ENCODE measurements around the gene BPTF. TPM values are rescaled to one million over a fixed set of nuclear protein-coding genes. Genes with fewer than 3 reads are reported as not detected.
"Not testable (repeated sequence)": the region's sequence is repeated elsewhere in the genome, so short reads cannot be mapped to it uniquely, and the experiment has no call there.

Gene BPTF
- 100 to 1,000 TPM in 1 of 2 experiments, 10 to 100 TPM in 1; 98.1 to 114 TPM for total RNA-seq

GRCh38 chr17:67824735-67825626, at the start of gene BPTF:
BPTF (plus strand) TSS chr17:67825503; CDS start chr17:67825725, 222 bp downstream.
- ChIA-PET POLR2A (no interaction called here), CTCF (interaction anchor here (0.6 to 2.0 kb wide), 21 partner anchors 10 to 692 kb away, joined by 3 to 8 read pairs (median 3); no protein-coding TSS in a partner anchor)
- Mint-ChIP-seq H3K4me1 (peaks cover 27% of the 10 kb centered on the region), H3K36me3 (ENCODE audit: low read depth) (peaks cover 20% of the 10 kb centered on the region), H3K4me3 (peak within 1 kb of the TSS; percentile 97), H3K27me3 (peaks cover 13% of the 10 kb centered on the region), H3K27ac (peak within 1 kb of the TSS; percentile 99), H3K9me3 (no peaks in the 10 kb centered on the region)
- peak; percentile 93 for DNase-seq

GRCh38 chr17:67779098-67779672, 46.1 kb upstream of the BPTF start:
- Mint-ChIP-seq H3K36me3 (ENCODE audit: low read depth) (no peaks in the 10 kb centered on the region), H3K27ac (no peak overlapping the region), H3K4me1 (no peaks in the 10 kb centered on the region), H3K4me3 (no peak overlapping the region), H3K9me3 (no peaks in the 10 kb centered on the region), H3K27me3 (no peaks in the 10 kb centered on the region)
- CTCF ChIA-PET: interaction anchor here (0.6 kb wide), 1 partner anchor 373 kb away, joined by 3 read pairs; no protein-coding TSS in a partner anchor
- POLR2A ChIA-PET: no interaction called here
- no peak for DNase-seq

GRCh38 chr17:67784364-67785121, 40.8 kb upstream of the BPTF start:
- no peak overlapping the region for H3K4me3 Mint-ChIP-seq
- CTCF ChIA-PET: no interaction called here
- no peaks in the 10 kb centered on the region for H3K36me3 Mint-ChIP-seq (ENCODE audit: low read depth)
- POLR2A ChIA-PET: no interaction called here
- H3K9me3 Mint-ChIP-seq: no peaks in the 10 kb centered on the region
- H3K27ac Mint-ChIP-seq: no peak overlapping the region
- peaks cover 11% of the 10 kb centered on the region for H3K27me3 Mint-ChIP-seq
- no peak for DNase-seq
- no peaks in the 10 kb centered on the region for H3K4me1 Mint-ChIP-seq

DNA sequence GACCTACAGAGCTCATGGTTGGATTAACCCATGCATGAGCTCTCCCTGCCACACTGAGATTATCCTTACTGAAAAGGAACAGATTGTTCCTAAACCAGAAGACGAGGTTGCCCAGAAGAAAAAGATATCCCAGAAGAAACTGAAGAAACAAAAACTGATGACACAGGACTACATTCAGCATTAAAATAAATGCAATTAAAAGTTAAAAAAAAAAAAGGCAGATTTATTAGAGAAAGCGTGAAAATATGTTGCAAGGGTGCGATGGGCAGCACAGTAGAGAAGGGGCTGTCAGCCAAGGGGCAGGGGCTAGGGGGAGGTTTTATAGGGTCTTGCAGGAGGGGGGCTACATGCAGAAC, 40.2 kb upstream of the BPTF start:
- no peaks in the 10 kb centered on the region for H3K4me1 Mint-ChIP-seq
- peaks cover 11% of the 10 kb centered on the region for H3K27me3 Mint-ChIP-seq
- no peak for DNase-seq
- POLR2A ChIA-PET: no interaction called here
- H3K4me3 Mint-ChIP-seq: no peak overlapping the region
- H3K9me3 Mint-ChIP-seq: no peaks in the 10 kb centered on the region
- H3K27ac Mint-ChIP-seq: no peak overlapping the region
- H3K36me3 Mint-ChIP-seq (ENCODE audit: low read depth): no peaks in the 10 kb centered on the region
- CTCF ChIA-PET: no interaction called here

GRCh38 chr17:67785504-67785903, 39.8 kb upstream of the BPTF start:
- Mint-ChIP-seq H3K36me3 (ENCODE audit: low read depth) (no peaks in the 10 kb centered on the region), H3K4me1 (no peaks in the 10 kb centered on the region), H3K9me3 (no peaks in the 10 kb centered on the region), H3K4me3 (no peak overlapping the region), H3K27me3 (peaks cover 11% of the 10 kb centered on the region), H3K27ac (no peak overlapping the region)
- POLR2A ChIA-PET: no interaction called here
- no peak for DNase-seq
- CTCF ChIA-PET: no interaction called here

DNA sequence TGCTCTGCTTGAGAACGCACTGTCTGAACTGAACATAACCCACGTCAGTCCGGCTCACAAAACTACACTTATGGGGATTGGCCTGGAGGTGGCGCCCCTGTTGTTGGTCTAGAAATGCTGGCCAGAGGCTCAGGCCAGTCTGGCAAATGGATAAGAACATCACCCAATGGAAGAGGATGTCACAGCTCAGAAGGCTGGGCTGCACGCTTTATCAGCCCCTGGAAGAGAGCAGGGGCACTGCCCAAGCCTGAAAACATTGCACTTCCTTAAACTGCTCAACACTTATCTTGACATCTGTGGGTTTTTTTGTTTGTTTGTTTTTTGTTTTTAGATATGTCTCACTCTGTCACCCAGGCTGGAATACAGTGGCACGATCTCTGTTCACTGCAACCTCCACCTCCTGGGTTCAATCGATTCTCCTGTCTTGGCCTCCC, 24.8 kb upstream of the BPTF start:
- Mint-ChIP-seq H3K27ac (no peak overlapping the region), H3K4me3 (no peak overlapping the region), H3K9me3 (no peaks in the 10 kb centered on the region), H3K27me3 (no peaks in the 10 kb centered on the region), H3K36me3 (ENCODE audit: low read depth) (no peaks in the 10 kb centered on the region), H3K4me1 (no peaks in the 10 kb centered on the region)
- CTCF ChIA-PET: interaction anchor here (1.0 to 1.7 kb wide), 3 partner anchors 24 to 44 kb away, joined by 3 to 8 read pairs (median 3); partner anchors contain the start of gene BPTF
- peak; percentile 41 for DNase-seq
- POLR2A ChIA-PET: no interaction called here

DNA sequence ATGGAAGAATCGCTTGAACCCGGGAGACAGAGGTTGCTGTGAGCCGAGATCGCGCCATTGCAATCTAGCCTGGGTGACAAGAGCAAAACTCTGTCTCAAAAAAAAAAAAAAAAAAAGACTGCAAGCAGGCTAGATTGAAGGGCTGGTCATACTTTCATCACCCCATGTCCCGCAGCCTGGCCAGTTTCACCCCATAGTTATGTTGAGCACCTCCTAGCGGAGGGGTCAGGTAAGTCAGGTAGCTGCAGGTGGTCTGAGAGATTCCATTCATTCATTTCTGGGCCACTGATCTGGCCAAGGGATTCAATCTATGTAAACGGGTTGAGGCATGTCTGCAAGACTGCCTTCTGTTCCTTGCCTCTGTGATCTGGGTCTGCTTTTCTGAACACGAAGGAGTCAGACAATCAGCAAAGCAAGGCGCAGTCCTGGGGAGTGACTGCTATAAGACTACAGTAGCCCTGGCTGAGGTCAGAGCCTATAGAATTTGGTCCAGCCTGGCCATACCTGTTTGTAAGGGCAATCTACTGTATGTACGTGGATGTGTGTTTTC, 23.6 kb upstream of the BPTF start:
- POLR2A ChIA-PET: no interaction called here
- no peaks in the 10 kb centered on the region for H3K27me3 Mint-ChIP-seq

GRCh38 chr17:67810464-67810863, 14.8 kb upstream of the BPTF start:
- H3K27me3 Mint-ChIP-seq: no peaks in the 10 kb centered on the region
- ChIA-PET CTCF (interaction anchor here (0.5 to 1.8 kb wide), 2 partner anchors 14 to 88 kb away, joined by 4 to 7 read pairs; no protein-coding TSS in a partner anchor), POLR2A (interaction anchor here (0.6 kb wide), 1 partner anchor 19 kb away, joined by 4 read pairs; no protein-coding TSS in a partner anchor)
- no peaks in the 10 kb centered on the region for H3K9me3 Mint-ChIP-seq
- H3K36me3 Mint-ChIP-seq (ENCODE audit: low read depth): no peaks in the 10 kb centered on the region
- H3K4me3 Mint-ChIP-seq: no peak overlapping the region
- no peaks in the 10 kb centered on the region for H3K4me1 Mint-ChIP-seq
- no peak for DNase-seq
- H3K27ac Mint-ChIP-seq: no peak overlapping the region

More for the DNA sequence above, 23.6 kb upstream of the BPTF start:
- Mint-ChIP-seq H3K4me1 (no peaks in the 10 kb centered on the region), H3K9me3 (no peaks in the 10 kb centered on the region), H3K36me3 (ENCODE audit: low read depth) (no peaks in the 10 kb centered on the region), H3K4me3 (no peak overlapping the region), H3K27ac (no peak overlapping the region)
- CTCF ChIA-PET: no interaction called here
- no peak for DNase-seq

GRCh38 chr17:67812380-67812779, 12.9 kb upstream of the BPTF start:
- CTCF ChIA-PET: interaction anchor here (0.8 kb wide), 1 partner anchor 147 kb away, joined by 3 read pairs; no protein-coding TSS in a partner anchor
- H3K4me1 Mint-ChIP-seq; DNase-seq; H3K4me3 Mint-ChIP-seq; H3K27me3 Mint-ChIP-seq; POLR2A ChIA-PET; H3K36me3 Mint-ChIP-seq (ENCODE audit: low read depth); H3K27ac Mint-ChIP-seq; H3K9me3 Mint-ChIP-seq: not testable (repeated sequence)

DNA sequence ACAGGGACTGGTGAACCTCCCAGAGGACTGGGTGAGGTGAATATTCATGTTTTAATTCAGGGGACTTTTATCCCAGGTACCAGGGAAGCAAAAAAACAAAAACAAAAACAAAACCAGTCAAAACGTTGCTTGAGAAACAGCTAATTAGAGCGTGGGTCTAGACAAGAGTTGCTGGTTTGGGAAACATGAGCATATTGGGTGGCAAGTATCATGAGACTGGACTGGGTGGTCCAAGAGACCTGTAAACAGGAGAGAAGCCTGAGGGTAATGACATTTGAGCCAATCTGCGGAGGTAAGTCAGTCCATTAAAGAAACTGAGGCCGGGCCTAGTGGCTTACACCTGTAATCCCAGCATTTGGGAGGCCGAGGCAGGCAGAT, 11.5 kb upstream of the BPTF start:
- no peak for DNase-seq
- ChIA-PET POLR2A (no interaction called here), CTCF (interaction anchor here (1.2 to 1.6 kb wide), 2 partner anchors 9 to 11 kb away, joined by 3 to 4 read pairs; no protein-coding TSS in a partner anchor)
- Mint-ChIP-seq H3K9me3 (no peaks in the 10 kb centered on the region), H3K27ac (no peak overlapping the region), H3K4me3 (no peak overlapping the region), H3K36me3 (ENCODE audit: low read depth) (no peaks in the 10 kb centered on the region), H3K27me3 (peaks cover 4% of the 10 kb centered on the region), H3K4me1 (no peaks in the 10 kb centered on the region)

- Mint-ChIP-seq H3K4me3 (no peak overlapping the region), H3K36me3 (ENCODE audit: low read depth) (no peaks in the 10 kb centered on the region), H3K27me3 (peaks cover 12% of the 10 kb centered on the region), H3K27ac (no peak overlapping the region), H3K4me1 (no peaks in the 10 kb centered on the region), H3K9me3 (no peaks in the 10 kb centered on the region)
- CTCF ChIA-PET: interaction anchor here (0.7 kb wide), 1 partner anchor 1336 kb away, joined by 3 read pairs; no protein-coding TSS in a partner anchor
- no peak for DNase-seq
- POLR2A ChIA-PET: no interaction called here
These were observed 6.9 kb upstream of the BPTF start for GRCh38 chr17:67818110-67819002.

DNA sequence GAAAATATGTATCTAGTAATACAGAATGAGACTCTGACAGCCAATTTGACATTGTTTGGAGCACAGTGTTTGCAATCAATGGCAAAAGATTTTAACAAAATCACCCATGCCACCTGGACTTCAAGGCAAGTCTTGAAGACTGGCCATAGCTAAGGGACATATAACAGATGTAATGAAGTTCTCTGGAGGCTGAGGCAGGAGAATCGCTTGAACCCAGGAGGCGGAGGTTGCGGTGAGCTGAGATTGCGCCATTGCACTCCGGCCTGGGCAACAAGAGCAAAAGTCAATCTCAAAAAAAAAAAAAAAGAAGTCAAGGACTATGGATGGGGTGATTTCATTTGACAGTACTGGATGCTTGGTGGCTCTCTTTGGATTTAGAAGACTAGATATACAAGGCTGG, 5.6 kb upstream of the BPTF start:
- Mint-ChIP-seq H3K9me3 (no peaks in the 10 kb centered on the region), H3K27ac (no peak overlapping the region), H3K4me1 (peaks cover 4% of the 10 kb centered on the region), H3K27me3 (peaks cover 21% of the 10 kb centered on the region), H3K4me3 (no peak overlapping the region), H3K36me3 (ENCODE audit: low read depth) (no peaks in the 10 kb centered on the region)
- CTCF ChIA-PET: interaction anchor here (0.6 kb wide), 2 partner anchors 191 to 490 kb away, joined by 4 to 6 read pairs; no protein-coding TSS in a partner anchor
- POLR2A ChIA-PET: no interaction called here
- DNase-seq: no peak
